HG03196 (cell line): ENCODE results near the gene PAPOLG.
"Not testable (repeated sequence)": the region's sequence is repeated elsewhere in the genome, so short reads cannot be mapped to it uniquely, and the experiment has no call there.

ENCODE experiments used
- ATAC-seq: cut with Tn5 transposase; IDR thresholded peaks from one replicate; pipeline ENCODE4 v1.9.1; 2021; ENCODE audit not compliant: unreplicated experiment

Gene PAPOLG

DNA sequence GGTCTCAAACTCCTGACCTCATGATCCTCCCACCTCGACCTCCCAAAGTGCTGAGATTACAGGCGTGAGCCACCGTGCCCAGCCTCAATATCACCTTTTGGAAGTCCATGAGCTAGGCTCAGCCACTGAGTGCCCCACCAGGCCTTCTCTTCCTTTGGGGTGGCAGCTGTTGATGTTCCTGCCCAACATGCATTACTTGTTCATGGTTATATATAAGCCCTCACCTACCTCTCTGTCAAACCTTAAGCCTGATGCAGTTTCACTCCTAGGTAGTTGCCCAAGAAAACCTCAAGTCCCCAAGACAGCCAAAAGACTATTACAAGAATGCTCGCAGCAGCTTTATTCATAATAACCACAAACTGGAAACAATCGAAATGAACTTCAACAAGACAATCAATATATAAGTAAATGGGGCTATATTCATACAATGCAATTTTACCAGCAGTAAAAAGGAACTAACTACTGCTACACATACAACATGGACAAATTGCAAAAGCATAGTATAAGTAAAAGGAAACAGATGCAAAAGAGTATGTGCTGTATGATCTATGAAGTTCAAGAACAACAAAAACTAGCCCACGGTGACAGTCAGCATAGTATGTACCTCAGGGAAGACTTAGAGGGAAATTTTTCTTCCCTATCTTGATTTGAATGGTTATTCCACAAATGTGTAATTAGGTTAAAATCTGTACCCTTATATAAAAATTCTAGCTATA lies 65.7 kb downstream of the PAPOLG start:
- no peak for ATAC-seq

DNA sequence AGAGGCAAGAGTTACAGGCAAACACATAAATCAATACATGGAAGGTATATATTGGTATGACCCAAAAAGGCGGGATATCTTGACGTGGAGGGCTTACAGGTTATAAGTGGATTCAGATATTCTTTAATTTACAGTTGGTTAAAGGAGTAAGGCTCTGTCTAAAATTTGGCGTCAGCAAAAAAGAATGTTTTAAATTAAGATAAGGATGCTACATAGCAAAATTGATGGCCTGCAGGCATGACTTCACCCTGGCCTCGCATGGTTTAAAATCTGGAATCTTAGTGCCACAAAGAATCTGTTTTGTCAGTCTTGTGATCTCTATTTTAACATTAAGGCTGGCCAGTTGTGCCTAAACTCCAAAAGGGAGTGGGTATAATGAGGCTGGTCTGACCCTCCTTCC lies 66.9 kb downstream of the PAPOLG start:
- ATAC-seq = no peak

DNA sequence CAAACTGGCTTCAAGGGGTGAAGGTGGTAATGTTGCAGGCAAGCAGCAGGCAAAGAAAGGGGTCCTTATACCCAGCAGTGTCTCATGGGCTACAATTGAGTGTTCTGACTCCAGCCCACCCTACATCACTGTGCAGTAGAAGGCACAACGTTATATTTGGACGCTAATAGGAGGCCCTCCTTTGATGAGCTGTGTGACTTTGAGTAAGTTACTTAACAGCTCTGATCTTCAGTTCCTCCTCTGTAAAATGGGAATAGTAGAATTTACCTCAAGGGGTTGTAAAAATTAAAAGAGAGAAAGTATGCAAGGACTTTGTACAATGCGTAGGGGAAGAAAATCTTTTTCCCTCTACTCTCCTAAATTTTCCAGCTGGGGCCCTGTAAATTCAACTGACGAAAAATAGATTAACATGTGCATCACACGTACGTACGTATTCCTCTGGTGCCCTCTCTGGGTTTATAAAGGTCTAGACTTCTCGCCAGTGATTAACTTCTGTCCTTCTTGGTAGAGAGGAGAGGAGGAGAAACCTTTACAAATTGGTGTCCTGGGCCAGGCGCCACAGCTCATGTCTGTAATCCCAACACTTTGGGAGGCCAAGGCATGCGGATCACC lies 67.7 kb downstream of the PAPOLG start:
- ATAC-seq = no peak

GRCh38 chr2:60825666-60826065 lies 69.6 kb downstream of the PAPOLG start:
- ATAC-seq = no peak

DNA sequence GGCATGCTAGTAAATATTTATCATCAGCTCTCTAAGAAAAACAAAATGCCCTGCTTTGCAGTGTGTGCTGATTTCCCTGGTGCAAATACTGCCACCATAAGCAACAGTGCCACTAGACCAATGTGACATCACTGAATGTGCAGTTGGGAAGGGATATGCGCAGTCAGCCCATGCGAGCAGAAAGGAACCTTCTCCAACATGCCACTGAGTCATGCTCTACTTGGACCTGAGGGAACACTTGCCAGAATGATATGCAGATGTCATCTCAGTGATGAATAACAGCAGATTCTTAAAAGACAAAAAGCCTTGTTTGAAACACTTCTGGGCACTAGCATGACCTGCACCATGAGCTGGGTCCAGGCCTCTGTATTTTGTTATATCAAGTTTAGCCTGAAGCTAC lies 70.0 kb downstream of the PAPOLG start:
- ATAC-seq = no peak

- ATAC-seq = not testable (repeated sequence)
Measured at GRCh38 chr2:60826860-60827259, 70.8 kb downstream of the PAPOLG start.

DNA sequence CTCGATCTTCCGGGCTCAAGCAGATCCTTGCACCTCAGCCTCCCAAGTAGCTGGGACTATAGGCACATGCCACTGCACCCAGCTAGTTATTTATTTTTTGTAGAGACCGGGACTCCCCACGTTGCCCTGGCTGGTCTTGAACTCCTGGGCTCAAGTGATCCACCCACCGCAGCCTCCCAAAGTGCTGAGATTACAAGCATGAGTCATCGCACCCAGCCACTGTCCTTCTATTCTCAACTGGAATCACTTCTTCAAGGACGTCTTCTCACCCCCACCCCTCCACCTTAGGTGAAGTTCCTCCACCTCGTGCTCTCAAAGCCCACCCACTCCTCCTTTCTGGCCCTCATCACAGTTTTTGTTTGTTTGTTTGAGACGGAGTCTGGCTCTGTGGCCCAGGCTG lies 71.3 kb downstream of the PAPOLG start:
- no peak for ATAC-seq

DNA sequence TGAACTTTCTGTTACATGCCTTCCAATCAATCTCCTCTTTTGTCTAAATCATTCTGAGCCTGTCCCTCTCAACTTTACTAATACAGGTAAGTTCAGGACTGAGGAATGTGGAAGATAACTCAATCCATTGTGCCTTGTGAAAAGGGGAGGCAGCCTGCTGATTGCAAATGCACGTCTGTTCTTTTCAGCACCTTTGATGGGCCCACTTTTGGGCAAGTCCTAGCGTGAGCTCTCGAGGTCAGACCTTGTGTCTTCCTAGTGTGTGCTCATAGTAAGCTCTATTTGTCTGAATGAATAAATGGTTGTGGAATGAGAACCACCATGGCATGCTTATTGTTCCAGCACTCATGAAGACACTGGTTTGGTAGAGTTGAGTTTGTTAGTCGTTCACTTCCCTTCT lies 74.9 kb downstream of the PAPOLG start:
- ATAC-seq = no peak

DNA sequence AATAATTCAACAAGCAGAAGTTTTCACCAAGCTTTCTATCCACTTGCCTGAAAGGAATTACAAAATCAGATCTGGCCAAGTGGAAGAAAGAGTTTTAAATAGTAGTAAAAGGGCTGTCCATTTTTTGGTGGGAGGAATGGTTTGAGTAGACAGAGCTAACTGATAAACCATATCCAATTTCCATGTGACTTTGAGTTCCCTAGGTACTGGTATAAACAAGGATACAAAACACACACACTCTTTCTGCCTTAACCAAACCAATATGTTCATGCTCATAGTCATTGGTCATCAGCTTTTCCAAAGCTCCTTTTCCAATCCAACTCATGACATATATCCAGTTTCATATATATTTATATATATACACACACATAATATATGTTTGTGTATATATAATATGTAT lies 75.9 kb downstream of the PAPOLG start:
- no peak for ATAC-seq

DNA sequence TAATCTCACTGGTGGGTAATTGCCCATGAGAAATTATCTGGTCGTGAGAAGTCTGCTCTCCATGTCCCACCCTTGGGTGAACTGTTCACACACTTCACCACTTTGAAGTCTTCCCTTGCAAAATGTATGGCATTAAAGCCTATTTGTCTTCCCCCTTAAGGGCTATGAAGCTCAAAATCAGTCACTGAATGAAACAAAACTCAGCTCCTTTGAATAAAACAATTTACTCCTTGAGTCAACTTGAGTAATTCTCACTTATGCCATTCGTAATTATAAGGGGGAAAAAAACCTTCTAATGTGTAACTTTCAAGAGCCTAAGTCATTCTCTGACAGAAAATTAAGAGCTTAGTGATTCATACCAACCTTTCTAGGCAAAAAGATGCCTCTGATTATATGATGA lies 76.6 kb downstream of the PAPOLG start:
- ATAC-seq = no peak

GRCh38 chr2:60834270-60834717 lies 78.2 kb downstream of the PAPOLG start:
- peak; percentile 42 for ATAC-seq

GRCh38 chr2:60836491-60836890 lies 80.4 kb downstream of the PAPOLG start:
- ATAC-seq = no peak

DNA sequence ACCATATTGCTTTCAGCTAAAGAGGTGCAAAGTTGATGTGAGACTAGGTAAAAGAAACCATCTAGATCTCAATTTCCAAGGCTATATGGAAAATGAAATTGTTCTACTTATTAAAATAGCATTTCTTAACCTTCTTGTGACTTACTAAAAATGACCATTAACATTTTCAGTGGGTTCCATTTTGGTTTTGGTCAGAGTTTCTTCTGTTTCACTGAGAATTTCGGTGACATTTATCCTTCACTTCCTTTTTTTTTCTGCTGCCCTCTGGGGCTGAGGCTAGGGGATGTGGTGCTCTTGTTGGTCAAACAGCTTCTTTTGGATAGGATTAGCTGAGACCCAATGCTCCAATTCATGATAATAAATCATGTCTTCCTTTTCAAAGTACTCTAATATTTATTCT lies 81.1 kb downstream of the PAPOLG start:
- ATAC-seq = no peak

DNA sequence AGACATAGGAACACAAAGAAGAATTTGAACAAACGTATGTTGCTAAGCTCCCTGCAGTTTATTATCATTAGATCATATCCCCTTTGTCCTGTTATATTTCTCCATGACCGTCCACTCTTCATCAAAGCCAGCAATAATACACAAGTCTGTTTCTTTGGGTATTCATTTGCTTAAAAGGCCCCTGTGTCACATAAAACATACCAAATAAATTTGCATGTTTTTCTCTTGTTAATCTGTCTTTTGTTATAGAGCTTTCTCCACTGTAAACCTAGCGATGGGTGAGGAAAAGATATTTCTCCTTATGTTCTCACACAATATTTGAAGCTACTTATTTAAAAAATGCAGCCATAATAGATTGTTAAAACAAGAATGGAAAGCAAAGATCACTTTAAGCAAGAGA lies 82.4 kb downstream of the PAPOLG start:
- no peak for ATAC-seq

DNA sequence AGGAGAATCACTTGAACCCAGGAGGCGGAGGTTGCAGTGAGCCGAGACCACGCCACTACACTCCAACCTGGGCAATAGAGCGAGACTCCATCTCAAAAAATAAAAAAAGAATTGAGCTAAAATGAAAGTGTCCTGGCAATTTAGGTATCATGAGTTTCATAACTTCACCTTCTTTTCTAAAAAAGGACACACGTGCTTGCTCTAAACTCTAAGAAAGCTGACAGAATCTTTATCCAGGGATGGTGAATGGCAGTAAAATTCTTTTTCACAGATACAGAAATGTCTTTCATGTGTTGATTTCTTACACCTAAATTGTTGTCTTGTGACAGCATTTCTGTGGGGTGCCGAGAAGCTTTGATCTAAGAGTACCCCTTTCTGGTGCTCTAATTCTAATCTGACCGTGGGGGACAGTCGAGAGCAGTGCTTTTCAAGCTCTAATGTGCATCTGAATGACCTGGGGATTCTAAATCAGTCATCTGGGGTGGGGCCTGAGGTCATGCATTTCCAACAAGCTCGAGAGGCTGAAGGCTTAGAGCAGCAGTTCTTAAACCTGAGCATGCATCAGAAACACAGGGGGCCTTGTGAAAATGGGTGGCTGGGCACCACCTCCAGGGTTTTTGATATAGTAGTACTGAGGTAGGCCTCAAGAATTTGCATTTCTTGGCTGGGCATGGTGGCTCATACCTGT lies 83.2 kb downstream of the PAPOLG start:
- peak; percentile 34 for ATAC-seq

DNA sequence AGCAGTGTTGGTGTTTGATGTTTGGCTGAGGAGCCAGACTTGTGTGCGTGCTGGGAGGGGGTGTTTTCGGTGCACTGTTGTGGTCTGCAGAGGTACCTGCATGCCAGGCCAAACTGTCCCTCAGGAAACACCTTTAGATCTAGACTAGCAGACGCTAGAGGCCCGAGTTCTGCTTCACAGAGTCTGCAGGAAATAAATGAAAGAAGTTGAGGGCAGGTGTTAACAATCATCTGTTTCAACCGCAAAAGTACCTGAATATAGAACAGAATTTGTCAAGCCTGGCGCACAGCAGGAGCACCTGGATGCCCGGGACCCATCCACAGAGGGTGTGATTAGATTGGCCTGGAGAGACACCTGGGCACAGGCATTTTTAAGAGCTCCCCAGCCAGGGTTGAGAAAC lies 84.8 kb downstream of the PAPOLG start:
- ATAC-seq = peak; percentile 63

GRCh38 chr2:60843006-60843405 lies 86.9 kb downstream of the PAPOLG start:
- ATAC-seq = no peak

DNA sequence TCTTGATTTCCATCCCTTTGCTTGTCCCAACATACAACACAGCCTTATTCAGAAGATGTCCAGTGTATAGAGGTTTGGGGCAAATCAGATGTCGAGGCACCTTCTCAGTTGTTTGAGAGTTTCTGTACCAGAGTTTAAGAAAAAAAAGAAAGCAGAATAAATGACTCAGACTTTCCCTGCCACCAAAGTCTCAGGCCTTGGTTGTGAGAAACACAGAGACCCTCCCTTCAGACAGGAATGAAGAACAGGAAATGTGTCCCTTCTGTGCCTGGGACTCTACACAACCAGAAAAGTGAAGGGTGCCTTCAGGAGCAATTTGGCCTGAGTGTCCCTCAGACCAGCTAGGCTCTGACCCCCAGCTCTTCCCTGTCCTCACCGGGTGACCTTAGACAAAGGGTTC lies 88.0 kb downstream of the PAPOLG start:
- ATAC-seq = no peak

DNA sequence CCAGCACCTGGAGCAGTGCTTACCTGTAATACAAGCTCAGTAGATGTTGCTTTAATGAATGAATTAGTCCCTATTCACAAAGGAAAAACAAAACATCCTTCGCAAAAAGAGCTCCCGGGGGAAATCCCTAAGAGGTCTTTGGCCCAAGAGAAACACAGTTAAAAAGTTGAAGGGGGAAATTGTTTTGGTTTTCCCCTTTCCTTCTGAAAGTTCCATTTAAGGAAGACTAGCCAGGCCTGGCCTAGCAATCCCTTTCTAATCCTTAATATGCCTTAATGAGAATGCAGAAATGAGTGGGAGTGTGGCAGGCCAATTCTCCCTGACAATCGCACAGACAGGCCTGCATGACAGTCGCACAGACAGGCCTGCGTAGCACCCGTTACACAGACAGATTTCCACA lies 91.8 kb downstream of the PAPOLG start:
- no peak for ATAC-seq
